HUES64 (cell line): ENCODE measurements around the gene CRTC2.

Experiments used
- H3K27ac ChIP-seq: 2 replicates; pipeline ENCODE4 v1.7.0; 2013; ENCODE audit warnings: low read depth, low read length, inconsistent platforms
- H3K27me3 ChIP-seq: 2 replicates; pipeline ENCODE4 v1.6.1; 2013; ENCODE audit warnings: mild to moderate bottlenecking, low read length; ENCODE audit not compliant: insufficient read depth
- H3K36me3 ChIP-seq: 2 replicates; pipeline ENCODE4 v1.6.1; 2013; ENCODE audit warnings: mild to moderate bottlenecking, low read length; ENCODE audit not compliant: insufficient read depth
- H3K4me1 ChIP-seq: 2 replicates; pipeline ENCODE4 v1.6.1; 2013; ENCODE audit warnings: mild to moderate bottlenecking, low read length, moderate library complexity; ENCODE audit not compliant: insufficient read depth
- H3K4me3 ChIP-seq: 2 replicates; pipeline ENCODE4 v1.5.1; 2013; ENCODE audit warnings: mild to moderate bottlenecking, low read length, moderate library complexity
- H3K9ac ChIP-seq: 2 replicates; pipeline ENCODE4 v1.6.1; 2013; ENCODE audit warnings: mild to moderate bottlenecking, low read depth, low read length
- H3K9me3 ChIP-seq: 2 replicates; pipeline ENCODE4 v1.6.1; 2013; ENCODE audit warnings: low read depth, low read length; ENCODE audit not compliant: insufficient read depth
- WGBS: fragments of 150-250, 120-280 bp; methylation state at CpG from one replicate; pipeline ENCODE4 v1.1.7; 2013; ENCODE audit warnings: missing lambda C conversion rate; 5-methylcytosine and 5-hydroxymethylcytosine counted together

CRTC2 gene

GRCh38 chr1:153945131-153945794 is 13.1 kb downstream of the CRTC2 start:
- H3K9ac ChIP-seq = peak overlapping the region; percentile 88
- no peaks in the 10 kb centered on the region for H3K9me3 ChIP-seq
- H3K27ac ChIP-seq = peak overlapping the region; percentile 35; the same call in 1 of the 2 replicates
- no peaks in the 10 kb centered on the region; the same call in 1 of the 2 replicates for H3K4me1 ChIP-seq
- WGBS = 62% methylated on average over 12 of the region's 12 CpGs
- H3K4me3 ChIP-seq = peak overlapping the region; percentile 97
- H3K36me3 ChIP-seq = peaks cover 52% of the 10 kb centered on the region
- H3K27me3 ChIP-seq = no peaks in the 10 kb centered on the region

GRCh38 chr1:153944827-153945117 is 13.6 kb downstream of the CRTC2 start:
- Histone ChIP-seq H3K4me3 (peak overlapping the region; percentile 97; the same call in 1 of the 2 replicates), H3K27me3 (no peaks in the 10 kb centered on the region), H3K27ac (no peak overlapping the region), H3K4me1 (no peaks in the 10 kb centered on the region; the same call in 1 of the 2 replicates), H3K9me3 (no peaks in the 10 kb centered on the region), H3K36me3 (peaks cover 52% of the 10 kb centered on the region), H3K9ac (no peak overlapping the region)
- WGBS = 91% methylated on average over 3 of the region's 3 CpGs

DNA sequence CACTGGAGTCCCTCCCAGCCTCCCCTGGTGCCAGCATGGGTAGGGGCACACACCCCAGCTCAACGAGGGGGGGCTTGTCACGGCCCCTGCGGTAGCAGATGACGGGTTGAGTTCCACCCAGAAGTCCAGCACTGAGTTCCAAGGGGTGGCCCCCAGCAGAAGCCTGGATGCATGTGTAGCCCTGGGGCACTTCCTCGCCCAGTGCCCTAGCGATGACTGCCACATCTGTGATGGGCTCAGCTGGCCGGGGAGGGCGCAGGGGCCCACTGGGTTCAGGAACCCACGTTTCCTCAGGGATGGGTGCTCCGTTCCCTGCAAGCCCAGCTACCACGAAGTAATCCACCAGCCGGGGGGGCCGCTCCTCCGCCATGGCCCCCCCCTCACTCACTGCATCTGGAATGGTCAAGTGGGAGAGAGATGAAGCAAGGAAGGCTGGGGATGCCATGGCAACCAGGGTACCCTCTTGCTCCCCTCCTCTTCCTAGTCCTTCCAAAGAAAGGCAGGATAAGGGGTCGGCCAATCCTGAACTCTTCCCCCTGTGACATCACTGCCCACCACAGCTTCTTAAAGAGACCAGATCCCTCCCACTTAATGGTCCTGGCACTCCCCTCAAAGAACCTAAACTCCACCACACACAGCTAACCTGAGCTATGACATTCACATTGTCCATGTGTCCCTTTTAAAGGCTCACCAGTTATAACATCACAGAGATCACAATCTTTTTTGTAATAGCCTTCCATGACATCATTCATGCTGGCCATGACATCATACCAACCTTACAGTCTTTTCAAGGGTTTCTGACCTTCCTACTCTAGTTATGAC is 14.2 kb downstream of the CRTC2 start:
- Histone ChIP-seq H3K27ac (no peak overlapping the region), H3K36me3 (peaks cover 56% of the 10 kb centered on the region), H3K27me3 (no peaks in the 10 kb centered on the region), H3K4me1 (no peaks in the 10 kb centered on the region; the same call in 1 of the 2 replicates), H3K9me3 (no peaks in the 10 kb centered on the region), H3K4me3 (no peak overlapping the region), H3K9ac (no peak overlapping the region)
- WGBS = 95% methylated on average over 15 of the region's 15 CpGs

GRCh38 chr1:153942766-153943549 is 15.5 kb downstream of the CRTC2 start:
- WGBS = 95% methylated on average over 9 of the region's 11 CpGs
- Histone ChIP-seq H3K27ac (no peak overlapping the region), H3K4me1 (no peaks in the 10 kb centered on the region; the same call in 1 of the 2 replicates), H3K9ac (no peak overlapping the region), H3K36me3 (peaks cover 50% of the 10 kb centered on the region), H3K27me3 (no peaks in the 10 kb centered on the region), H3K9me3 (no peaks in the 10 kb centered on the region), H3K4me3 (no peak overlapping the region)

DNA sequence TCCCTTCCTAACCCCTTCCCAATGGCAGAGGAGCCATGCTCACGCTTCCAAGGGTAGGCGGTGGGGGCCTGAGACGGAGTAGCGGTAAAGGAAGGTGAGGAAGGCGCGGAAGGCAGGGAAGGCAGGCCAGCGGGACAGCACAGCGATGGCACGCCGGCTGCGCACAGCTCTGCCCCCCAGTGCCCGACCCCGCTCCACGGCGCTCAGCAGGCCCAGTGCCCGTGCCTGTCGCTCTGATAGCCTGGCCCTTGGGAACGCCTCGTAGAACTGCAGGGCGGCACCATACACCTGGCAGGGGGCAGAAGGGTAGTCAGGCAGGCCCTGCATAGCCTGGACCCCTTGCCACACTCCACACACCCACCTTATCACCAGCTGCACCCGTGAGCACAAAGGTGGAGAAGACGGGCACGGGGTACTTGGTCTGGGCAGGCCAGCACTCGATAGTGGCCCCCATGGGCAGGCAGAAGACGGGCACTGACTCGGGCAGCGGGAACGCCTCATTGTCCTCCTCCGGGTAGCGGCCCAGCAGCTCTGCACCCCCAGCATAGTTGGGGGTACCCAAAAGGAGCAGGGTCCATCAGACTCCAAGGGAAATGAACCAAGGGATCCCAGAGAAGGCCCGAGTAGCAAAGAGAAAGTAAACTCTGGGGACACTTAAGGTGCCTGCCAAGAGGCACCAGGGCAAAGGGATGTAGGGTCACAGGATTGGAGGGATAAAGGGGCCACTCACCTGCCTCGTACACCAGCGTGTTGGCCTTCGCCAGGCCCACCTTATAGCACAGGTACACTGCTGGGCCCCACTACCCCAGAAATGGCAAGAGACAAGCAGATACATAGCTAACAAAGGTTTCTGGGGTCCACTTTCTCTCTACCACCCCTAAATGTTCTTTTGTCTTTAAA is 16.3 kb downstream of the CRTC2 start:
- no peak overlapping the region for H3K4me3 ChIP-seq
- 97% methylated on average over 34 of the region's 34 CpGs for WGBS
- no peaks in the 10 kb centered on the region for H3K27me3 ChIP-seq
- no peaks in the 10 kb centered on the region; the same call in 1 of the 2 replicates for H3K4me1 ChIP-seq
- peaks cover 51% of the 10 kb centered on the region for H3K36me3 ChIP-seq
- H3K9me3 ChIP-seq = no peaks in the 10 kb centered on the region
- H3K9ac ChIP-seq = no peak overlapping the region
- no peak overlapping the region for H3K27ac ChIP-seq

DNA sequence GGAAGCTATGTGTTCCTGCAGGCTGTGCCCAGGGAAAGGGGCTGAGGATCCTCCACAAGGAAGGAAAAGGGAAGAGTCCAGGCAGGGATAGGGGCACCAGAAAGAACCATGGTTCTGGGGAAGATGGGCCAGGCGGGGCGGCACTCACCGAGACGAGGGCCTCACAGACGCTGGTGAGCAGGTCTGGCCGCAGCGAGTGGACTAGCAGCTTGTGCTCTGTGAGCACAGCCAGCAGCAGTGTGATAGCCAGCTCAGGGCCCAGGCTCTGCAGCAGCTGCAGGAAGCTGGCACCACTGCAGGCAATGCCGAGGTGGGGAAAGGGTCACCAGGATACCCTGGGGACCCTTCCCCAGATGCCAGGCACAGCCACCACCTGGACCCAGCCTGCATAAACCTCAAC is 17.7 kb downstream of the CRTC2 start:
- H3K9me3 ChIP-seq = no peaks in the 10 kb centered on the region
- H3K4me1 ChIP-seq = no peaks in the 10 kb centered on the region; the same call in 1 of the 2 replicates
- H3K36me3 ChIP-seq = peaks cover 63% of the 10 kb centered on the region
- 96% methylated on average over 8 of the region's 8 CpGs for WGBS
- H3K27ac ChIP-seq = no peak overlapping the region
- H3K27me3 ChIP-seq = no peaks in the 10 kb centered on the region
- H3K9ac ChIP-seq = no peak overlapping the region
- H3K4me3 ChIP-seq = no peak overlapping the region

GRCh38 chr1:153939476-153939875 is 18.9 kb downstream of the CRTC2 start:
- Histone ChIP-seq H3K9ac (no peak overlapping the region), H3K9me3 (no peaks in the 10 kb centered on the region), H3K4me3 (no peak overlapping the region), H3K4me1 (no peaks in the 10 kb centered on the region), H3K36me3 (peaks cover 74% of the 10 kb centered on the region), H3K27ac (no peak overlapping the region), H3K27me3 (no peaks in the 10 kb centered on the region)
- 96% methylated on average over 12 of the region's 12 CpGs for whole genome bisulfite sequencing

DNA sequence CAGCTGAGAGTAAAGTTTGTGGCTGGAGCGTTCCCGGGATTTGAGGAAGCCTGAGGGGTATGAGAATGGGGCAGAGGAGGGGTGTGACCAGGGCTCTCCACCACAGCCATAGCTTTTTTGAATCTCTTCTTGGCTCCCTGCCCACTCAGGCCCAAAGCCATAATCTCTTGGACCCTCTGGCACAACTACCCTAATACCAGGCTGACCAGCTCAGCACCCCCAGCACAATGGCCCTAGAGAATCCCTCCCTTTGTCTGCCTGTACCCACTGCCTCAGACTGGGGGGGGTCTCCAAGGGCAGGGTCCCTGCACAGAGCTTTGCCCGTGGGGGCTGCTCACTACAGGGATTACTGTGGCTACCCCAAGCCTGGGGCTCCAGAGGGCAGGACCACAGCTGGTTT is 19.4 kb downstream of the CRTC2 start:
- H3K4me1 ChIP-seq = no peaks in the 10 kb centered on the region
- H3K27me3 ChIP-seq = no peaks in the 10 kb centered on the region
- H3K4me3 ChIP-seq = no peak overlapping the region
- WGBS = 95% methylated on average over 3 of the region's 3 CpGs
- H3K9ac ChIP-seq = no peak overlapping the region
- peaks cover 77% of the 10 kb centered on the region for H3K36me3 ChIP-seq
- no peaks in the 10 kb centered on the region for H3K9me3 ChIP-seq
- H3K27ac ChIP-seq = no peak overlapping the region

DNA sequence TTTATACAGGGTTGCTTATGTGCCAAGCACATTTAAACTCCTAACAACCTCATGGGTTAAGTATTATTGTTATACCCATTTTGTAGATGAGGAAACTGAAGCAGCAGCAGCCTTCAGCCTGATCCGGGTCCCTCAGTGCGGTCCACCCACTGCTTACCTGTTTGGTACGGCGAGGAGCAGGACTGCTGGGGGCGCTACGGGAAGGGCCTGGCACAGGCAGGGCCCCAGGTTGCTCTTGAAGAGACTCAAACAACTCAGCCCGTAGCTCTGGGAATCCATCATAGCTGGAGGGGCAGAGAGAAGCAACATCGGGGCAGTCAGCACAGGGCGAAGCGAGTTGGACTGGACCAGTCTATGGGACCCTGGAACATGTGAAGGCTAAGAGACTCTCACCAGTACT is 21.1 kb downstream of the CRTC2 start:
- peaks cover 83% of the 10 kb centered on the region for H3K36me3 ChIP-seq
- H3K27ac ChIP-seq = no peak overlapping the region
- H3K4me1 ChIP-seq = no peaks in the 10 kb centered on the region
- H3K27me3 ChIP-seq = no peaks in the 10 kb centered on the region
- whole genome bisulfite sequencing = 95% methylated on average over 10 of the region's 10 CpGs
- no peak overlapping the region for H3K4me3 ChIP-seq
- H3K9ac ChIP-seq = no peak overlapping the region
- H3K9me3 ChIP-seq = no peaks in the 10 kb centered on the region

DNA sequence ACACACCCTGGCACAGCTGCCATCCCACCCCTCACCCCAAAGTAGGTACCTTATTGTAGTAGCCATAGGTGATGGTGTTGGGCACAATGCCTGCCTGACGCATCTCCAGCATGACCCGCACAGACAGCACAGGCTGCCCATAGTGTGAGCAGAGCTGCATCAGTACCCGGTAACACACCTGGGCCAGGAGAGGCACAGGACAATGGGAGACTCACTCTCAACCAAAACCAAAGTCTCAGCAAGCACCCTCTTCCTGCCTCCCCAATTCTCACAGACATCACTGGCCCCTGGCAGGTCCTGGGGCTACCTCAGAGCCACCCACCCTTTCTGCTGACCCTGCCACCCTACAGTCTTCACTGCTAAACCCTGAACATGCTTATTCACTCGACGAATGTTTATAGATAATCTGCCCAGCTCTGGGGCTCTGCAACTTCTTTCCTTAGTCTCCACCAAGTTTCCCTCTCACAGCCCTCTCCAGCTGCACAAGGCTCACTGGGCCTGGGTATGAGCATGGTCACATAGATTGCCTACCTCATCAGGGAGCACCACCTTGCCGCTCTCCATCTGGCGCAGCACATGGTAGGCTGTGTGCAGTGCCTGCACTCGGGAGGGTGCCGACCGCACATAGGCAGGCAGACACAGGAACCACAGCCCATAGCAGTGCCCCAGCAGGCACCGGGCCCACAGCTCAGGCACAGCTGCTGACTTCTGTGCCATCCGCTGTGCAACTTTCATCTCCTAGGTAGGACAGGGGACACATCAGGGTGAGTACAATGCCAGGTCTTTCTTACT is 22.2 kb downstream of the CRTC2 start:
- Histone ChIP-seq H3K36me3 (peaks cover 84% of the 10 kb centered on the region), H3K9ac (no peak overlapping the region), H3K27me3 (no peaks in the 10 kb centered on the region), H3K27ac (no peak overlapping the region), H3K4me1 (no peaks in the 10 kb centered on the region), H3K9me3 (no peaks in the 10 kb centered on the region), H3K4me3 (no peak overlapping the region)
- WGBS = 97% methylated on average over 12 of the region's 12 CpGs
